Fibroblast of the aortic adventitia (primary cell): Measurements from ENCODE around the gene PCCB. TPM values are rescaled to one million over a fixed set of nuclear protein-coding genes. Genes with fewer than 3 reads are reported as not detected.

ENCODE experiments used
- DNase-seq: peaks from one replicate; pipeline ENCODE4 v3.0.0-alpha.2; 2010; ENCODE audit warnings: low read depth
- H3K4me3 ChIP-seq: 2 replicates; pipeline ENCODE4 v1.5.1; 2011; ENCODE audit warnings: low read depth, mild to moderate bottlenecking, control low read depth, low read length, moderate library complexity
- total RNA-seq: library from RNA; depleted of rRNA; stranded (reverse); fragments of >200 nt; gene quantifications from 2 replicates; pipeline ENCODE4 v1.2.3, GENCODE V29; 2012; ENCODE audit warnings: low replicate concordance
- TF ChIP-seq, protein P1 (sequence below): IDR thresholded peaks from 2 replicates; pipeline ENCODE4 v1.5.1; 2011; ENCODE audit warnings: mild to moderate bottlenecking, low read length, control low read depth, inconsistent platforms; ENCODE audit not compliant: insufficient read depth

The PCCB gene
- total RNA-seq, 1 donor, result 37.2 TPM

DNA sequence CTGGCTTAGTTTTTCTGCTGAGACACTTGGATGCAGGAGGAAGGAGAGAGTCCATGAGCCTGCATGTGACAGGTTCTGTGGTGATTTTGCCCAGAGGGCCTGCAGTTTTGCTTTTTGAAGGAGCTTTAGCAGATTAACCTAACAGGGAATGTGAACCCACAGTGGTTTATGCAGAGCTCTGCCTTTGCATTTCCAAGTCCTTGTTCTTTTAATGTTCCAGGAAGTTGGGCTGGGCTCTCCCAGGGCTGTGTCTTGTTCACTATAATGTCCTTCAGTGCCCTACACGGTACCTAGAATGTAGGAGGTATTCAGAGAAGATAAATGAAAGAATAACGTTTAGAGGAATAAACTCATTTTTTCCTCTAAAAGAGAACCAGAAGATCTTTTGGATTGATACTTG is 50.3 kb downstream of the PCCB start:
- TF ChIP-seq, protein P1, sequence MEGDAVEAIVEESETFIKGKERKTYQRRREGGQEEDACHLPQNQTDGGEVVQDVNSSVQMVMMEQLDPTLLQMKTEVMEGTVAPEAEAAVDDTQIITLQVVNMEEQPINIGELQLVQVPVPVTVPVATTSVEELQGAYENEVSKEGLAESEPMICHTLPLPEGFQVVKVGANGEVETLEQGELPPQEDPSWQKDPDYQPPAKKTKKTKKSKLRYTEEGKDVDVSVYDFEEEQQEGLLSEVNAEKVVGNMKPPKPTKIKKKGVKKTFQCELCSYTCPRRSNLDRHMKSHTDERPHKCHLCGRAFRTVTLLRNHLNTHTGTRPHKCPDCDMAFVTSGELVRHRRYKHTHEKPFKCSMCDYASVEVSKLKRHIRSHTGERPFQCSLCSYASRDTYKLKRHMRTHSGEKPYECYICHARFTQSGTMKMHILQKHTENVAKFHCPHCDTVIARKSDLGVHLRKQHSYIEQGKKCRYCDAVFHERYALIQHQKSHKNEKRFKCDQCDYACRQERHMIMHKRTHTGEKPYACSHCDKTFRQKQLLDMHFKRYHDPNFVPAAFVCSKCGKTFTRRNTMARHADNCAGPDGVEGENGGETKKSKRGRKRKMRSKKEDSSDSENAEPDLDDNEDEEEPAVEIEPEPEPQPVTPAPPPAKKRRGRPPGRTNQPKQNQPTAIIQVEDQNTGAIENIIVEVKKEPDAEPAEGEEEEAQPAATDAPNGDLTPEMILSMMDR, result no peak
- no peak for DNase-seq
- no peak overlapping the region for H3K4me3 ChIP-seq

DNA sequence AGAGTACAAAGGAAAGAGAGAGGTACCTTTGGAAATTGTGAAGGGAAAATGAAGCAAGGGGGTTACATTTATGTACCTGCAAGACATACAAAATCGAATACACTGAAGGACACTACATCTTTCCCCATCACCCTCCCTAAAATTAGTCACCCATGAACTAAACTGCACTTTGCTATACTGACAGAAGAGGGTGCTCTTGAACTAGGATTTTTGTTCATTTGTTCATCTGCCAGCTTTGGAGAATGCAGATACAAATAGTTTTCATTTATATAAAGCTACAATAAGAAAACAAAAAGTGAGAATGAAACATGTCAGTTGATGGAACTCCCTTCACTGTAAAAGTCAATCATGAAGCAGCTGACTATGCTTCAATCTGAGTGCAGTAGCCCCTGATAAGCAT is 55.7 kb downstream of the PCCB start:
- peak; percentile 79 for DNase-seq
- no peak overlapping the region for H3K4me3 ChIP-seq
- TF ChIP-seq, protein P1, result peak; percentile 63

DNA sequence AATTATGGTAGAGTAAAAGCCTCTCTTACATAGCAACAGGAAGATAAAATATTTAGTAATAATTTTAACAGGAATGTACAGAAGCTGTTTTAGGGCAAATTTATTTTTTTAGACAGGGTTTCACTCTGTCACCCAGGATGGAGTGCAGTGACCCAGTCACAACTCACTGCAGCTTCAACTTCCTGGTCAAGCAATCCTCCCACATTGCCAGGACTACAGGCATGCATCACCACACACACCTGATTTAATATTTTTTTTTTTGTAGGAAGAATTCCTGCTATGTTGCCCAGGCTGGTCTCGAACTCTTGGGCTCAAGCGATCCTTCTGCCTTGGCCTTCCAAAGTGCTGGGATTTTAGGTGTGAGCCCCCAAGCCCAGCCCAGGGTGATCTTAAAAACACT is 61.1 kb downstream of the PCCB start:
- TF ChIP-seq, protein P1, result no peak
- H3K4me3 ChIP-seq, result no peak overlapping the region
- DNase-seq, result no peak

DNA sequence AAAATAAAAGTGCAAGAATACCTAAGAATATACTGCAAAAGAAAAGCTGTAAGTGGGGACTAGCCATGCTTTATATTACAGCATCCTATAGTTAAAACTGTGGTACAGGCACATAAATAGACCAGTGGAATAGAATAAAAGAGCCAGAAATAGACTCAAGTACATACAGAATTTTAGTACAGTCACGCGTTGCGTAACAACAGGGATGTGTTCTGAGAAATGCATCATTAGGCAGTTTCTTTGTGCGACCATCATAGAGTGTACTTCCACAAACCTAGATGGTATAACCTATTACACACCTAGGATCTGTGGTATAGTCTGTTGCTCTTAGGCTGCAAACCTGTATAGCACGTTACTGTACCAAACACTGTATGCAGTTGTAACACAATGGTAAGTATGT is 61.8 kb downstream of the PCCB start:
- no peak for DNase-seq
- TF ChIP-seq, protein P1, result no peak
- no peak overlapping the region for H3K4me3 ChIP-seq

DNA sequence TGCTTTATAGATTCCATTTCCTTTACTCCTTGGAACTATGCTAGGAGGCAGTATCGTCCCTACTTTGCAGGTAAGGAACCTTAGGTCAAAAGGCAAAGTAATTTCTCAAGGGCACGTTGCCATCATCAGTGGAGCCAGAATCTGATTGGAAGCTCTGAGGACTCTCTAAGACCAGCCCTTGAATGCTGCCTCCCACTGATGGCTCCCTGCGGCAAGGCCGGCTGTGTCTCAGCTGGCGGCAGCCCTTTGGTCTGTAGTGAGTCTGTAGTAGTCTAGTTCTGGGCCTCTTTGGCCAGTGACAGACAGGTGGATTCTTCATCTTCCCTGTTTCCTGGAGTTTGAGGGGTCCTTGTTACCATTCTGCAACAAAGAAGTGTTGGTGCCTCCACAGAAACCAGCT is 76.2 kb downstream of the PCCB start:
- DNase-seq, result no peak
- H3K4me3 ChIP-seq, result no peak overlapping the region
- TF ChIP-seq, protein P1, result no peak

DNA sequence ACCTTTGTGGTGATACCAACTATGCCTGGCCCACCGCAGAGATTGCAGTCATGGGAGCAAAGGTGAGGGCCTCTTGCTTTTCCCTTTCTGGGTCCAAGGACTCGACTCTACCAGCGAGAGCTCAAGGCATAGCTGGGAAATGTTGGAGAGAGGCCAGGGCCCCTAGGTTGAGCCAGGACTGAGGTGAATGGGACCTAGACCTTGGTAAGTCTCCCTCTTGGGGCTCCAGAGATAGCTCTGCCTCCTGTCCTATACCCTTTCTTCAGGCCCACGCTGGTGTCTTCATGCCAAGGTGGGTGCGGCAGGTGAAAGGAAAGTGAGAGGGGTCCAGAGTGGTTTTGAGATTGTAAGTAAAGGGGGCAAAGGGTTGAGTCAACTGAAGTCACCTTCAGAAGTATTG is 77.5 kb downstream of the PCCB start:
- DNase-seq, result no peak
- TF ChIP-seq, protein P1, result no peak
- no peak overlapping the region for H3K4me3 ChIP-seq

DNA sequence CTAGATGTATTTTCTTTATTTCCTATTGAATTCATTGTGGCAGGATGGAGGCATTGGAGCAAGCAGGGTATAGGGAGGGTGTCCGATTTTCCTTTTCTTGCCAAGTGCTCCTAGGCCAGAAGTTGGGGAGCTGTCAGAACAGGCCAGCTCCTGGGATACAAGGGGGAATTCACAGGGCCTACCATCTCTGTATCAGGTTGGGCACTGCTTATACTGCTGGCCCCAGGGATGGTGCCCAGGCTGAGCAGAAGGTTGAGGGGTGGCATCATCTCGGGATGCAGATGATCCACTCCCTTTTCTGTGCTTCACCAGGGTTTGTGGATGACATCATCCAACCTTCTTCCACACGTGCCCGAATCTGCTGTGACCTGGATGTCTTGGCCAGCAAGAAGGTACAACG is 79.5 kb downstream of the PCCB start:
- no peak for DNase-seq
- TF ChIP-seq, protein P1, result no peak
- H3K4me3 ChIP-seq, result no peak overlapping the region
